MCF 10A (cell line): Measurements from ENCODE around the gene RASSF5. TPM values are rescaled to one million over a fixed set of nuclear protein-coding genes. Genes with fewer than 3 reads are reported as not detected.

ENCODE experiments used
- BruUV-seq: library from RNA; stranded (reverse); fragments of 400-500 nt; replicated peaks from 2 replicates; lab custom pipeline; 2021; lab: Mats Ljungman, UMichigan
- CTCF ChIA-PET: fragments of 300-600 bp; sonication (Branson Sonifier 250); formaldehyde crosslinking; extraction: SDS; loops from one replicate; lab custom pipeline; 2021; ENCODE audit warnings: antibody characterized with exemption, inconsistent platforms; lab: Yijun Ruan, JAX
- POLR2A ChIA-PET: fragments of 300-600, 350-650 bp; sonication (Branson Sonifier 250); formaldehyde crosslinking; extraction: SDS; loops from one replicate; lab custom pipeline; 2020; ENCODE audit warnings: antibody characterized with exemption, inconsistent platforms; lab: Yijun Ruan, JAX
- DNase-seq: peaks from one replicate; pipeline ENCODE4 v3.0.0-alpha.2; 2018; ENCODE audit not compliant: unreplicated experiment
- H3K27ac Mint-ChIP-seq: one replicate; pipeline ENCODE4 v1.8.0; 2022; ENCODE audit warnings: mild to moderate bottlenecking, low read depth, mixed read lengths; ENCODE audit not compliant: unreplicated experiment
- H3K27me3 Mint-ChIP-seq: one replicate; pipeline ENCODE4 v1.8.0; 2022; ENCODE audit warnings: mixed read lengths; ENCODE audit not compliant: insufficient read depth, unreplicated experiment
- H3K36me3 Mint-ChIP-seq: one replicate; pipeline ENCODE4 v1.8.0; 2022; ENCODE audit warnings: mild to moderate bottlenecking, moderate library complexity, mixed read lengths; ENCODE audit not compliant: insufficient read depth, unreplicated experiment
- H3K4me1 Mint-ChIP-seq: one replicate; pipeline ENCODE4 v1.8.0; 2022; ENCODE audit warnings: mixed read lengths; ENCODE audit not compliant: insufficient read depth, unreplicated experiment
- H3K4me3 Mint-ChIP-seq: one replicate; pipeline ENCODE4 v1.8.0; 2022; ENCODE audit warnings: mild to moderate bottlenecking, moderate library complexity, mixed read lengths; ENCODE audit not compliant: unreplicated experiment
- H3K9me3 Mint-ChIP-seq: one replicate; pipeline ENCODE4 v1.8.0; 2022; ENCODE audit warnings: mixed read lengths; ENCODE audit not compliant: unreplicated experiment
- CTCF ChIP-seq: fragments of 200-600 bp; IDR thresholded peaks from one replicate; pipeline ENCODE4 v1.8.0; 2022; ENCODE audit warnings: antibody characterized with exemption, mild to moderate bottlenecking; ENCODE audit not compliant: unreplicated experiment
- intact Hi-C: fragments of 100-400 bp; cut with micrococcal nuclease; formaldehyde crosslinking; loops from 2 replicates; pipeline ENCODE4 v1.14.1; 2022
- total RNA-seq: library from RNA; stranded (reverse); gene quantifications from 2 replicates; pipeline ENCODE4 v1.2.3, GENCODE V29; 2022

Gene RASSF5
- total RNA-seq, 1 experiment from 2014 or later: 8.3 TPM

- H3K9me3 Mint-ChIP-seq: no peaks in the 10 kb centered on the region
- no peaks in the 10 kb centered on the region for H3K36me3 Mint-ChIP-seq
- no peak for TF ChIP-seq CTCF
- POLR2A ChIA-PET: interaction anchor here (0.5 kb wide), 1 partner anchor 446 kb away, joined by 3 read pairs; no protein-coding TSS in a partner anchor
- H3K27me3 Mint-ChIP-seq: no peaks in the 10 kb centered on the region
- intact Hi-C loops: no loop called here
- H3K4me1 Mint-ChIP-seq: peaks cover 9% of the 10 kb centered on the region
- no peak for DNase-seq
- H3K27ac Mint-ChIP-seq: no peak overlapping the region
- H3K4me3 Mint-ChIP-seq: no peak overlapping the region
- CTCF ChIA-PET: interaction anchor here (0.7 to 22.6 kb wide), 7 partner anchors 9 to 781 kb away, joined by 3 to 851 read pairs (median 36); partner anchors contain the start of gene RASSF5
- BruUV-seq: no TSS peak
Measured at GRCh38 chr1:206573319-206573718, 66.0 kb downstream of the RASSF5 start.

GRCh38 chr1:206573762-206574161 is 66.4 kb downstream of the RASSF5 start:
- POLR2A ChIA-PET: interaction anchor here (0.5 kb wide), 1 partner anchor 446 kb away, joined by 3 read pairs; no protein-coding TSS in a partner anchor
- no peaks in the 10 kb centered on the region for H3K36me3 Mint-ChIP-seq
- TF ChIP-seq CTCF: no peak

GRCh38 chr1:206575165-206575893 is 68.0 kb downstream of the RASSF5 start:
- H3K27ac Mint-ChIP-seq: peak overlapping the region; percentile 6
- intact Hi-C loops: no loop called here
- BruUV-seq: no TSS peak
- TF ChIP-seq CTCF: no peak
- no peaks in the 10 kb centered on the region for H3K36me3 Mint-ChIP-seq
- no peak overlapping the region for H3K4me3 Mint-ChIP-seq
- no peaks in the 10 kb centered on the region for H3K27me3 Mint-ChIP-seq
- no peaks in the 10 kb centered on the region for H3K9me3 Mint-ChIP-seq
- peaks cover 12% of the 10 kb centered on the region for H3K4me1 Mint-ChIP-seq
- ChIA-PET POLR2A (interaction anchor here (0.8 to 1.4 kb wide), 3 partner anchors 26 to 74 kb away, joined by 4 to 5 read pairs (median 4); no protein-coding TSS in a partner anchor), CTCF (interaction anchor here (0.6 to 22.6 kb wide), 12 partner anchors 9 to 771 kb away, joined by 3 to 851 read pairs (median 5); partner anchors contain the start of gene RASSF5)
- peak; percentile 93 for DNase-seq

More at GRCh38 chr1:206573762-206574161, 66.4 kb downstream of the RASSF5 start:
- Mint-ChIP-seq H3K9me3 (no peaks in the 10 kb centered on the region), H3K27ac (no peak overlapping the region), H3K27me3 (no peaks in the 10 kb centered on the region), H3K4me1 (peaks cover 12% of the 10 kb centered on the region), H3K4me3 (no peak overlapping the region)
- CTCF ChIA-PET: interaction anchor here (0.7 to 22.6 kb wide), 6 partner anchors 10 to 782 kb away, joined by 4 to 851 read pairs (median 152); partner anchors contain the start of gene RASSF5
- no TSS peak for BruUV-seq
- intact Hi-C loops: no loop called here
- no peak for DNase-seq
